ENCODE results near the gene FEV. TPM values are rescaled to one million over a fixed set of nuclear protein-coding genes. Genes with fewer than 3 reads are reported as not detected.

Gene FEV
- total RNA-seq, 1 donor = not detected

DNA sequence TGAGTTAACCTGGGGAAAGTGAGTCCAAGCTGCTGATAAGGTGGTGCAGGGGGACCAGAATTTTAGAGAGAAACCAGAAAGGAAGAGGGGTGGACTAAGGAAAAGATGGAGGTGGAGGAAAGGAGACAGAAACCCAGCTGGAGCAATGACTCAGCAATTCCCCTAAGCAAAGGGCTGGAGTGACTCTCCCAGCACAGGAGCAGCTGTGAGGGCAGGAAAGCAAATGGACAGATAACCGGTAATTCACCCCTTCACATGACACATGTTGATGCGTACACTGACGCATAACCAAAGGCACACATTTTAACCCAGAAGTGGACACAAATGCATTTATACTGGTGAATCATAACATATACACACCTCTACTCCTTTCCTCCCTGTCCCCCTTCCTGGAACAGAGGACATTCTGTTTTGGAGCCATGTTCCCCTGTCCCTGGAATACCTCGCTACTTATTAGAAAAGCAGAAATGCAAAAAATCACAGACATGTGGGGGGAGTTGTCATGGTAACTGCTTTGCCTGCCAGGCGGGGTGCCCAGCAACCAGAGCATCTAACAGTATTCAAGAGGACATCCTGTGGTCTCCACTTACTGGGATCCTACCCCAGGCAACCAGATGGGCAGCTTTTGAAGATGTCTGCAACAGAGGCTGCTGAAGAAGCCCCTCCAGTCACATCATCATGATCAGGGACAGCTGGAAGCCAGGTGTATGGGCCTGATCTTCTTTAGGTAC is 20.8 kb downstream of the FEV start:
- DNase-seq (ENCODE audit: insufficient read length, low spot score, missing footprints) = peak; percentile 90
- Histone ChIP-seq H3K4me2 (ENCODE audit: insufficient read depth, low read length) (no peak overlapping the region), H3K4me1 (ENCODE audit: insufficient read depth, low read length) (no peaks in the 10 kb centered on the region), H3K79me2 (ENCODE audit: insufficient read depth, low read length) (no peaks in the 10 kb centered on the region), H3K27me3 (ENCODE audit: insufficient read depth, low read length) (peaks cover 50% of the 10 kb centered on the region), H3K4me3 (ENCODE audit: insufficient read depth, low read length) (no peak overlapping the region), H3K9me3 (ENCODE audit: low read depth, low read length) (no peaks in the 10 kb centered on the region), H4K20me1 (ENCODE audit: insufficient read depth, low read length) (no peaks in the 10 kb centered on the region), H3K27ac (ENCODE audit: low read depth, low read length) (no peak overlapping the region), H3K36me3 (ENCODE audit: insufficient read depth, low read length) (no peaks in the 10 kb centered on the region), H2AFZ (ENCODE audit: low read length) (no peak overlapping the region)
- TF ChIP-seq, protein P1, sequence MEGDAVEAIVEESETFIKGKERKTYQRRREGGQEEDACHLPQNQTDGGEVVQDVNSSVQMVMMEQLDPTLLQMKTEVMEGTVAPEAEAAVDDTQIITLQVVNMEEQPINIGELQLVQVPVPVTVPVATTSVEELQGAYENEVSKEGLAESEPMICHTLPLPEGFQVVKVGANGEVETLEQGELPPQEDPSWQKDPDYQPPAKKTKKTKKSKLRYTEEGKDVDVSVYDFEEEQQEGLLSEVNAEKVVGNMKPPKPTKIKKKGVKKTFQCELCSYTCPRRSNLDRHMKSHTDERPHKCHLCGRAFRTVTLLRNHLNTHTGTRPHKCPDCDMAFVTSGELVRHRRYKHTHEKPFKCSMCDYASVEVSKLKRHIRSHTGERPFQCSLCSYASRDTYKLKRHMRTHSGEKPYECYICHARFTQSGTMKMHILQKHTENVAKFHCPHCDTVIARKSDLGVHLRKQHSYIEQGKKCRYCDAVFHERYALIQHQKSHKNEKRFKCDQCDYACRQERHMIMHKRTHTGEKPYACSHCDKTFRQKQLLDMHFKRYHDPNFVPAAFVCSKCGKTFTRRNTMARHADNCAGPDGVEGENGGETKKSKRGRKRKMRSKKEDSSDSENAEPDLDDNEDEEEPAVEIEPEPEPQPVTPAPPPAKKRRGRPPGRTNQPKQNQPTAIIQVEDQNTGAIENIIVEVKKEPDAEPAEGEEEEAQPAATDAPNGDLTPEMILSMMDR (IDR thresholded peaks at IDR 0.05; ENCODE audit: extremely low read depth, low read depth, low read length) = no peak

DNA sequence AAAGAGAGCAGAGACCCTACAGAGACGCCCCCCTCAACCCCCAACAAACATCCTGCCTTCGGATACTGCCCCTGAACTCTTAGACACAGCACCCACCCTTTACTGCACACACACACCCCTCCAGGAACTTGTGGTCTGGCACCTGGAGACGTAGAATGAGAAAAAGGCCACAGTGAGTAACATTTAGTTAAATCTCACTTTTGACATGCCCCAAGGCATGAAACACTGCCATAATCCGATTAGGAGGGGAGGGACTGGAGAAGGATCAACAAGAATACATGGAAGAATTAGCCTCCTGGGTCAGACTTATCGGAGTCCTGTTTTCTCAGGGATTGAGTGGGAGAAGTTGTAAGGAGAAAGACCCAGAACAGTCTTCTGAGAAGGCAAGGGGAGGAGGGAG is 21.4 kb downstream of the FEV start:
- Histone ChIP-seq H3K79me2 (ENCODE audit: insufficient read depth, low read length) (no peaks in the 10 kb centered on the region), H3K36me3 (ENCODE audit: insufficient read depth, low read length) (no peaks in the 10 kb centered on the region), H3K4me1 (ENCODE audit: insufficient read depth, low read length) (no peaks in the 10 kb centered on the region), H3K4me2 (ENCODE audit: insufficient read depth, low read length) (no peak overlapping the region), H3K9me3 (ENCODE audit: low read depth, low read length) (no peaks in the 10 kb centered on the region), H4K20me1 (ENCODE audit: insufficient read depth, low read length) (no peaks in the 10 kb centered on the region), H3K27ac (ENCODE audit: low read depth, low read length) (no peak overlapping the region), H3K4me3 (ENCODE audit: insufficient read depth, low read length) (no peak overlapping the region), H3K27me3 (ENCODE audit: insufficient read depth, low read length) (peaks cover 56% of the 10 kb centered on the region), H2AFZ (ENCODE audit: low read length) (no peak overlapping the region)
- DNase-seq (ENCODE audit: insufficient read length, low spot score, missing footprints) = no peak
- TF ChIP-seq, protein P1 (IDR thresholded peaks at IDR 0.05; ENCODE audit: extremely low read depth, low read depth, low read length) = no peak

DNA sequence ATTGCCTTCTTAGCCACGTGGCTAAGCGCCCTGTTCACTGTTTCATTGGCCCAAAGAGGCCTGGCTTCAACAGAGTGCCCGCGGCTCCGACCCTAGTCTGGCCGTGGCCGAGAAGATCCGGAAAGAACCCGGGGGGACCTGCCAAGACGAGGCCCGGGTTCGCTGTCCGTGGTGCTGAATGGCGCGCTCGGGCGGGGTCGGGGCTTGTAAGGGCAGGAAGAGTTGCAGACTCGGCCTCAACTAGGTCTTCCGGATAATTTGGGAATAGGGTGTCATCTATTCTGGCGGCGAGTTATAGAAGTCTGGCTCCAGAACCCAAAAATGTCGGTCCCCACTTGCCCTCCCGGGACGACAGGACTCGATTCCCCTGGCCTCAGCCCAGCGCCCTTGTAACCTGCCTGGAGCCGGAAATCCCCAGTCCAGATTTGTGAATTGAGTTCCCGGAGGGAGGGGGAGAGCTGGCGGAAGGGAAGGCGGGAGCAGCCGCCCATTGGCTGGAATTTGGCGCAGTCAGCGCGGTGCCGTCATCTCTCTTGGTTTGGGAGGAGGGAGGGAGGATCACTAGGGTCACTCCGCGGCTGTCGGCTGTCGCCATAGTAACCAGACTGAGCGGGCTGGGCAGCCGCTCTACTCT is 22.0 kb downstream of the FEV start:
- Histone ChIP-seq H4K20me1 (ENCODE audit: insufficient read depth, low read length) (no peaks in the 10 kb centered on the region), H3K27ac (ENCODE audit: low read depth, low read length) (no peak overlapping the region), H3K4me1 (ENCODE audit: insufficient read depth, low read length) (no peaks in the 10 kb centered on the region), H3K4me2 (ENCODE audit: insufficient read depth, low read length) (no peak overlapping the region), H3K4me3 (ENCODE audit: insufficient read depth, low read length) (no peak overlapping the region), H3K79me2 (ENCODE audit: insufficient read depth, low read length) (no peaks in the 10 kb centered on the region), H2AFZ (ENCODE audit: low read length) (no peak overlapping the region), H3K27me3 (ENCODE audit: insufficient read depth, low read length) (peaks cover 58% of the 10 kb centered on the region), H3K9me3 (ENCODE audit: low read depth, low read length) (no peaks in the 10 kb centered on the region), H3K36me3 (ENCODE audit: insufficient read depth, low read length) (no peaks in the 10 kb centered on the region)
- TF ChIP-seq, protein P1 (IDR thresholded peaks at IDR 0.05; ENCODE audit: extremely low read depth, low read depth, low read length) = no peak
- peak; percentile 94 for DNase-seq (ENCODE audit: insufficient read length, low spot score, missing footprints)

Data from osteoblast (primary cell).